GM12875 (cell line): ENCODE data around the gene ATOX1.
A peak's percentile ranks its signal among the peaks of the same experiment; 100 is the strongest.

Source experiments
- H3K4me3 ChIP-seq: one replicate; pipeline ENCODE4 v1.5.1; 2011; ENCODE audit warnings: low read depth, low read length, control low read depth
- TF ChIP-seq, protein P1 (sequence below): IDR thresholded peaks from 2 replicates; pipeline ENCODE4 v1.5.1; 2011; ENCODE audit warnings: low read depth, mild to moderate bottlenecking, control low read depth, inconsistent platforms, low read length, moderate library complexity, borderline replicate concordance; ENCODE audit not compliant: insufficient read depth

ATOX1 gene, protein sequence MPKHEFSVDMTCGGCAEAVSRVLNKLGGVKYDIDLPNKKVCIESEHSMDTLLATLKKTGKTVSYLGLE

DNA sequence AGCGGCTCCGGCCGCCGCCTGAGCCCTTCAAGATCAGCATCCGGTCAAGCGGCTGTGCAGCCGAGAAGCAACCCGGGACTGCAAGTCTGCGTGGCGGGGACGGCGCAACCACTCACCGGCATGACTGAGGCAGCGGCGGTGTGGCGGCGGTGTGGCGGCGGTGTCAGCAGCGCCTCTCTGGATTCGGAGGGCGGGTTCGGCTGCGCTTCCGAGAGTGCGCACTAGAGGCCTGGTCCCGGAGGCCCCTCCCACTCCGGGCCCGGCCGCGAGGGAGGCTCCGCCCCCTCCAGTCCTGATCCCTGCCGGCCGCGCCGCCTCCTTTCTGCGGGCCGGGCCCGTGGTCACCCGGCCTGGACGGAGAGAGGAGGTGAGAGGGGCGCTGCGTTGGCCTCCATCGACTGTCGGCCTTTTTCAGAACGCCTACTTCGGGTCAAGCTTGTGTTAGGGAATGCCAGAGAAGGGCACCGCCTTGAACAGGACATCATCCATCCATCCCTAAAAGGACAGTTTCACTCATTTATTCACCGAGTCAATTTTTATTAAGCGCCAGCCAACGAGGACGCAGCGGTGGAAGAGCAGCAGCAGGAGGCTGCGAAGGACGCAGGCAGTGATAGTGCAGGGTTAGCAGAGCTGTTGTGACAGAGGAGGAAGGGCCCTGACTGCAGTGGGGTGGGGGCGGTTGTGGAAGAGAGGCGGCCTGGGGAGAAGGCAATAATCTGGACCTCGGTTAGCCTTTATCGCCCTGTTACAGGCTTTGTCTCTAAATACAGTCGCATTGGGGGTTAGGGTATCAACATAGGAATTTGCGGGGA lies at the start of gene ATOX1:
TSS of gene ATOX1 (minus strand) at position 202 of the 812 bp plus-strand sequence. CDS start at position 122, 80 bp downstream.
- TF ChIP-seq, protein P1, sequence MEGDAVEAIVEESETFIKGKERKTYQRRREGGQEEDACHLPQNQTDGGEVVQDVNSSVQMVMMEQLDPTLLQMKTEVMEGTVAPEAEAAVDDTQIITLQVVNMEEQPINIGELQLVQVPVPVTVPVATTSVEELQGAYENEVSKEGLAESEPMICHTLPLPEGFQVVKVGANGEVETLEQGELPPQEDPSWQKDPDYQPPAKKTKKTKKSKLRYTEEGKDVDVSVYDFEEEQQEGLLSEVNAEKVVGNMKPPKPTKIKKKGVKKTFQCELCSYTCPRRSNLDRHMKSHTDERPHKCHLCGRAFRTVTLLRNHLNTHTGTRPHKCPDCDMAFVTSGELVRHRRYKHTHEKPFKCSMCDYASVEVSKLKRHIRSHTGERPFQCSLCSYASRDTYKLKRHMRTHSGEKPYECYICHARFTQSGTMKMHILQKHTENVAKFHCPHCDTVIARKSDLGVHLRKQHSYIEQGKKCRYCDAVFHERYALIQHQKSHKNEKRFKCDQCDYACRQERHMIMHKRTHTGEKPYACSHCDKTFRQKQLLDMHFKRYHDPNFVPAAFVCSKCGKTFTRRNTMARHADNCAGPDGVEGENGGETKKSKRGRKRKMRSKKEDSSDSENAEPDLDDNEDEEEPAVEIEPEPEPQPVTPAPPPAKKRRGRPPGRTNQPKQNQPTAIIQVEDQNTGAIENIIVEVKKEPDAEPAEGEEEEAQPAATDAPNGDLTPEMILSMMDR, result no peak
- peak within 1 kb of the TSS; percentile 70 for H3K4me3 ChIP-seq

DNA sequence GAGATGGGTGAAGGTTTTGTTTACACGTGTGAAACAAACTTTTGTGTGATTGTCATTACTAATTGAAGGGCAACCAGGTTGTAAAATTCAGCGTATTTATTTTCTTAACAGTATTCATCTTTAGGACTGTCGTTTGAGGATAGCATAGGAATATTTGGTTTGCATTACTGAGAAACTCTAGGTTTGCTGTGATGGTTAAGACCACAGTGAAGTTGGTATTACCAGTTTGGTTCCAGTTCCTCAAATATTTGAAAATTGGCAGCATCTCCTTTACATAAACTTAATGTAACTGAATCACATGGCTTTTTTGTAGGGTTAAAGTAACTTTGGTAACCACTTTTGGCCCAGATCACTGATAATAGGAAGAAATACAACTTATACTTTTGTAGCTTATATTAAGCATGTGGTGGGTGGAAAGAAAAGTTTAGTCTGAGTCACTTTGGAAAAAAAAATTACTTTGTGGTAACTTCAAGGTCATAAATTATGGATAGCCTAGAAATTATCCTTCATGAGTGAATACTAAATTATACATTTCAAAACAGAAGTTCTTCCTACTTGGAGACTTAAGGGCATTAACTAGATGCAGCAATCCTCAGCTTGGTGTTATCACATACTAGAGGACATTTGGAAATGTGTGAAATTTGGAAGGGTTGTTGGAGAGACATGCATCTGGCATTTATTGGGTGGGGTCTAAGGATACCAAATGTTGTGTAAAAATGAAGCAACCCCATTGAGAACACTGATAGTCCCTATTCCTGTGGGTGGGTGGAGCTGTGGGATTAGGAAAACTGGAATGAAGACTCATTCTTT lies 47.2 kb upstream of the ATOX1 start:
- TF ChIP-seq, protein P1, result no peak

DNA sequence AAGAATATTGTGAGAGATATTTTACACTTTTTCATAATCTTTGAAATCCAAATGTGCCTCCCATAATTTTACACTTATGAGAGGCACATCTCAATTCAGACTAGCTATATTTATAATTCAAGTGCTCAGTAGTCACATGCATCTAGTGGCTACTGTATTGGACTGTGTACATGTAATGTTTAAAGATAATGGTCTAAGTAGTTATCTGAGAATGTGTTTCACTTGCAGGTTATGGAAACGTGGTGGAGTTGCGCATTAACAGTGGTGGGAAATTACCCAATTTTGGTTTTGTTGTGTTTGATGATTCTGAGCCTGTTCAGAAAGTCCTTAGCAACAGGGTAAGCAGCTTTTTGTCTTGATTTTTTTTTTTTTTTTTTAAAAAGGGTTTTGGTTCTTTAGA lies 42.1 kb upstream of the ATOX1 start:
- TF ChIP-seq, protein P1, result no peak

More for the DNA sequence above, 47.2 kb upstream of the ATOX1 start:
- H3K4me3 ChIP-seq, result no peak overlapping the region

DNA sequence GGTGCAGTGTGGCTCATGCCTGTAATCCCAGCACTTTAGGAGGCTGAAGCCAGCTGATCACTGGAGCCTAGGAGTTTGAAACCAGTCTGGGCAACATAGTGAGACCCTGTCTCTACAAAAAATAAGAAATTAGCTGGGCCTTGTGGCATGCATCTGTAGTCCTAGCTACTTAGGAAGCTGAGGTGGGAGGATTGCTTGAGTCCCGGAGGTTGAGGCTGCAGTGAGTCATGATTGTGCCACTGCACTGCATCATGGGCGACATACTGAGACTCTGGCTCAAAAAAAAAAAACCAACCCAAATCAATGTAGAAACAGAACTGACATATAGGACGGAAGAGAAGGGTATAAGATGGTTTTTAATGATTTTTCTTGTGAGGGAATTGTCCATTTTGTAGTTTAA lies 41.0 kb upstream of the ATOX1 start:
- TF ChIP-seq, protein P1, result no peak

More for the DNA sequence above, 42.1 kb upstream of the ATOX1 start:
- no peak overlapping the region for H3K4me3 ChIP-seq

DNA sequence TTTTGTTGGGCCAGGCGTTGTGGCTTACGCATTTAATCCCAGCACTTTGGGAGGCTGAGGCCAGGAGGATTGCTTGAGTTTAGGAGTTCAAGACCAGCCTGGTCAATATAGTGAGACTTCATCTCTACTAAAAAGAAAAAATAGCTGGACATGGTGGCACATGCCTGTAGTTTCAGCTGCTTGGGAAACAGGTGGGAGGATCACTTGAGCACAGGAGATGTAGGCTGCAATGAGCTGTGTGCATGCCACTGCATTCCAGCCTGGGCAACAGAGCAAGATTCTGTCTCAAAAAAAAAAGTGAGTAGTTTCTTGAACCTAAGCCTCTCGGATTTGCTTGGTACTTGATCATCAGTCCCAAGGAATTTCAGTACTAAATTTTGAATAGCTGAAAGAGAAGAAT lies 40.2 kb upstream of the ATOX1 start:
- H3K4me3 ChIP-seq, result no peak overlapping the region
- TF ChIP-seq, protein P1, result no peak

More for the DNA sequence above, 41.0 kb upstream of the ATOX1 start:
- no peak overlapping the region for H3K4me3 ChIP-seq

DNA sequence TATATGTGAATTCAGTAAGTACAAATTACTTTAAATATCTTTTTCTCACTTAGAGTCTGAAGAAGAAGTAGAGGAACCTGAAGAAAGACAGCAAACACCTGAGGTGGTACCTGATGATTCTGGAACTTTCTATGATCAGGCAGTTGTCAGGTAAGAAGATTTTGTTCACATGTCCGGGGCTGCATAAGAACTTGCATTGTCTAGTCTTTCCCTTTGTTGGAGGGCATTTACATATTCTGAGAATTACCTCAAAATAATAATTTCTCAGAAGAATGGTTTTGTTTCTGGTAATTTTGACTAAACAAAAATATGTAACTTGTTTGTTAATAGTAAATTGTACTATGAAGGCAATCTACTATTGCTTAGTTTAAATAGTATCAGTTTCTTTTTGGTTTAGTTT lies 37.0 kb upstream of the ATOX1 start:
- H3K4me3 ChIP-seq, result no peak overlapping the region
- TF ChIP-seq, protein P1, result no peak

DNA sequence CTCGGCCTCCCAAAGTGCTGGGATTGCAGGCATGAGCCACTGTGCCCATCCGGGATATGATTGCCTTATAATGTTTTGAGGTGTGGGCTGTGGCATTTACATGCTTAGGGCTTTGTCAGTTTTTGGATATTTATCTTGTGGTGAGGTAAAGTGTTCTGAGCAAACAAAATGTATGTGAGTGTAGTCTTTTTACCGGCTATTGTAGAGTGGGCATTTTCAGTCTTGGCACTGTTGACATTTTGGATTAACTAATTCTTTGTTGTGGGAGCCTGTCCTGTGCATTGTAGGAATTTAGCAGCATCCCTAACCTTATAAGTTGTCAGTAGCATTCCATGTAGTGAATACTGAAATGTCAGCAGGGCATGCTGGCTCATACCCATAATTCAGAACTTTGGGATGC lies 34.9 kb upstream of the ATOX1 start:
- TF ChIP-seq, protein P1, result no peak
- no peak overlapping the region for H3K4me3 ChIP-seq
